CD4-positive, CD25-positive, alpha-beta regulatory T cell (primary cell): ENCODE results near the gene SPACA4. TPM values are rescaled to one million over a fixed set of nuclear protein-coding genes. Genes with fewer than 3 reads are reported as not detected.
A peak's percentile ranks its signal among the peaks of the same experiment; 100 is the strongest.

ENCODE experiments used
- ATAC-seq, 2 donors: fragments of 150-1000 bp; cut with Tn5 transposase; one replicate each; pipeline ENCODE4 v1.10.0; 2021; ENCODE audit warnings: low read depth in 2 of 2, moderate number of reproducible peaks in 2 of 2, moderate library complexity in 1 of 2
- DNase-seq, 3 donors: peaks; one replicate each; pipeline versions ENCODE4 v3.0.0 to v3.0.0-alpha.2; 2012 to 2022; ENCODE audit warnings: mixed read lengths in 1 of 3
- H3K27ac ChIP-seq: one replicate; pipeline ENCODE4 v1.7.0; 2013; ENCODE audit warnings: mild to moderate bottlenecking, low read length; ENCODE audit not compliant: insufficient read depth, poor library complexity, severe bottlenecking
- H3K27me3 ChIP-seq: one replicate; pipeline ENCODE4 v1.7.0; 2013; ENCODE audit warnings: low read length; ENCODE audit not compliant: control insufficient read depth, insufficient read depth
- H3K36me3 ChIP-seq: one replicate; pipeline ENCODE4 v1.7.0; 2013; ENCODE audit warnings: mild to moderate bottlenecking, low read length, moderate library complexity; ENCODE audit not compliant: control insufficient read depth, insufficient read depth
- H3K4me1 ChIP-seq: 2 replicates; pipeline ENCODE4 v1.7.0; 2013; ENCODE audit warnings: mild to moderate bottlenecking, low read length; ENCODE audit not compliant: insufficient read depth, control insufficient read depth, poor library complexity, severe bottlenecking
- H3K4me3 ChIP-seq: one replicate; pipeline ENCODE4 v1.7.0; 2013; ENCODE audit warnings: low read depth, mild to moderate bottlenecking, low read length, moderate library complexity
- H3K9me3 ChIP-seq, 2 experiments: 1 replicate in 1 of 2; 2 replicates in 1 of 2; pipeline ENCODE4 v1.7.0; 2013; ENCODE audit warnings: low read length in 2 of 2, mild to moderate bottlenecking in 1 of 2, moderate library complexity in 1 of 2; ENCODE audit not compliant: control insufficient read depth in 2 of 2
- H3K27ac Mint-ChIP-seq, 3 donors: one replicate each; pipeline ENCODE4 v1.8.0; 2020 to 2022; ENCODE audit warnings: mild to moderate bottlenecking in 3 of 3, mixed read lengths in 3 of 3, moderate library complexity in 2 of 3
- H3K27me3 Mint-ChIP-seq: one replicate; pipeline ENCODE4 v1.8.0; 2022; ENCODE audit warnings: mild to moderate bottlenecking, mixed read lengths
- H3K36me3 Mint-ChIP-seq: one replicate; pipeline ENCODE4 v1.8.0; 2020; ENCODE audit warnings: mixed read lengths
- H3K4me1 Mint-ChIP-seq, 4 donors: one replicate each; pipeline ENCODE4 v1.8.0; 2020 to 2022; ENCODE audit warnings: mixed read lengths in 4 of 4, mild to moderate bottlenecking in 1 of 4
- H3K4me3 Mint-ChIP-seq, 4 donors: one replicate each; pipeline ENCODE4 v1.8.0; 2020 to 2022; ENCODE audit warnings: mild to moderate bottlenecking in 4 of 4, mixed read lengths in 4 of 4, moderate library complexity in 3 of 4
- H3K9me3 Mint-ChIP-seq, 7 donors: one replicate each; pipeline ENCODE4 v1.8.0; 2020 to 2022; ENCODE audit warnings: mixed read lengths in 7 of 7, mild to moderate bottlenecking in 3 of 7, moderate library complexity in 2 of 7
- polyA plus RNA-seq, 4 donors: library from polyadenylated mRNA; unstranded; fragments of 300-500 nt; fragmentation: Illumina TruSeq; gene quantifications; one replicate each; pipeline ENCODE4 v1.2.3, GENCODE V29; 2021
- total RNA-seq: library from RNA; stranded (reverse); gene quantifications from one replicate; pipeline ENCODE4 v1.2.3, GENCODE V29; 2022

Gene SPACA4
- total and polyA plus RNA-seq, 5 donors from 2014 or later = 0.25 TPM; not detected in 4

- H3K27me3 ChIP-seq = no peaks in the 10 kb centered on the region
- no peaks in the 10 kb centered on the region for H3K27me3 Mint-ChIP-seq
- H3K9me3 ChIP-seq = no peaks in the 10 kb centered on the region
- ATAC-seq (no peak), DNase-seq (no peak)
- H3K9me3 Mint-ChIP-seq = no peaks in the 10 kb centered on the region
- H3K36me3 Mint-ChIP-seq = no peaks in the 10 kb centered on the region
- H3K4me3 ChIP-seq = no peak overlapping the region
- H3K4me1 ChIP-seq = peaks cover 12% of the 10 kb centered on the region
- H3K27ac ChIP-seq = no peak overlapping the region
- H3K27ac Mint-ChIP-seq = no peak overlapping the region
- peaks cover 0 to 10% (median 4%) of the 10 kb centered on the region in 4 donors for H3K4me1 Mint-ChIP-seq
- no peaks in the 10 kb centered on the region for H3K36me3 ChIP-seq
- peak overlapping the region in 1 of 4 donors; percentile 51 for H3K4me3 Mint-ChIP-seq
Measured at GRCh38 chr19:48600679-48601417, 5.7 kb upstream of the SPACA4 start.

DNA sequence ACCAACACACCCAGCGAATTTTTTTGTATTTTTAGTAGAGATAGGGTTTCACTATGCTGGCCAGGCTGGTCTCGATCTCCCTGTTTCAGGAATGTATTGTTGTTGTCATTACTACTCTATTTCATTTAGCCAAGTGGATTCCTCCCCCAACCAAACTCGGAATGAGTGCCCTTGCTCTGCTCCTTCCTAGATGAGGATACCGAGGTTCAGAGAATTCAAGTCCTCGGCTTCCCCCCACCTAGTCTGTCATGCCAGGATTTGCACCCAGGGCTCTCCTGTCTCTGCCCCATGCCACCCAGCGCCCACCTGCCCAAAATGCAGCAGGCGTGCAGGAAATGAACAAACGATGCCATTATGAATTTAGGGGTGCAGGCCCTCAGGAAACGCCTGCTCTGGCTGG, 3.5 kb upstream of the SPACA4 start:
- no peak for DNase-seq
- no peaks in the 10 kb centered on the region for H3K27me3 ChIP-seq
- H3K4me3 Mint-ChIP-seq = no peak overlapping the region
- H3K27me3 Mint-ChIP-seq = no peaks in the 10 kb centered on the region
- H3K27ac ChIP-seq = no peak overlapping the region
- peaks cover 0 to 2% (median 0%) of the 10 kb centered on the region in 4 donors for H3K4me1 Mint-ChIP-seq
- no peak for ATAC-seq
- no peaks in the 10 kb centered on the region for H3K9me3 ChIP-seq
- H3K27ac Mint-ChIP-seq = peak overlapping the region in 1 of 3 donors; percentile 15
- H3K4me3 ChIP-seq = no peak overlapping the region
- no peaks in the 10 kb centered on the region for H3K36me3 ChIP-seq
- H3K36me3 Mint-ChIP-seq = no peaks in the 10 kb centered on the region
- H3K4me1 ChIP-seq = no peaks in the 10 kb centered on the region
- H3K9me3 Mint-ChIP-seq = no peaks in the 10 kb centered on the region

GRCh38 chr19:48603449-48603848, 3.1 kb upstream of the SPACA4 start:
- H3K4me3 ChIP-seq = no peak overlapping the region
- DNase-seq = no peak
- peaks cover 0 to 2% (median 0%) of the 10 kb centered on the region in 4 donors for H3K4me1 Mint-ChIP-seq

DNA sequence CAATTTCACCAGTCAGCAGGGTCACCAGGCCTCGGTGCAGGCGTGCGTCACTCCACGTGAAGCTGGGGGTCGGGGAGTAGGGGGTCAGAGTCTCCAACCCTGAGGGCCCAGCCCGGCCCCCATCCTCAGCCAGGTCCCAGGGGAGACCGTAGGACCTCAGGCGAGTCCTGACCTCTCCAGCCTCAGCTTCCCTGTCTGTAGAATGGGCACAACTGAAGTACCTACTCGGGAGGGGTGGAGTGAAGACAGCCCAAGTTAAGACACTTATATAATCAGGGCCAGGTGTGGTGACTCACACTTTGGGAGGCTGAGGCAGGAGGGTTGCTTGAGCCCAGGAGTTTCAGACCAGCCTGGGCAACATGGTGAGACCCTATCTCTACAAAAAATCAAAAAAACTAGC, 2.7 kb upstream of the SPACA4 start:
- DNase-seq = no peak
- Histone ChIP-seq H3K36me3 (no peaks in the 10 kb centered on the region), H3K27me3 (no peaks in the 10 kb centered on the region), H3K4me3 (no peak overlapping the region), H3K9me3 (no peaks in the 10 kb centered on the region), H3K27ac (no peak overlapping the region), H3K4me1 (peaks cover 3% of the 10 kb centered on the region)
- Mint-ChIP-seq H3K4me1 (peaks cover 0 to 3% (median 1%) of the 10 kb centered on the region in 4 donors), H3K9me3 (no peaks in the 10 kb centered on the region), H3K27me3 (no peaks in the 10 kb centered on the region), H3K36me3 (no peaks in the 10 kb centered on the region), H3K4me3 (no peak overlapping the region), H3K27ac (no peak overlapping the region)
- ATAC-seq = no peak

More at GRCh38 chr19:48603449-48603848, 3.1 kb upstream of the SPACA4 start:
- H3K27ac Mint-ChIP-seq = no peak overlapping the region
- no peak for ATAC-seq
- no peaks in the 10 kb centered on the region for H3K36me3 ChIP-seq
- no peaks in the 10 kb centered on the region for H3K9me3 Mint-ChIP-seq
- no peak overlapping the region for H3K27ac ChIP-seq
- no peaks in the 10 kb centered on the region for H3K27me3 ChIP-seq
- H3K27me3 Mint-ChIP-seq = no peaks in the 10 kb centered on the region
- H3K4me3 Mint-ChIP-seq = no peak overlapping the region
- H3K36me3 Mint-ChIP-seq = no peaks in the 10 kb centered on the region
- H3K9me3 ChIP-seq = no peaks in the 10 kb centered on the region
- H3K4me1 ChIP-seq = no peaks in the 10 kb centered on the region

GRCh38 chr19:48607359-48607755, 815 bp downstream of the SPACA4 start:
- H3K4me1 Mint-ChIP-seq = peaks cover 0 to 5% (median 2%) of the 10 kb centered on the region in 4 donors
- H3K36me3 Mint-ChIP-seq = no peaks in the 10 kb centered on the region
- H3K4me3 Mint-ChIP-seq = no peak overlapping the region
- Histone ChIP-seq H3K27ac (no peak overlapping the region), H3K36me3 (no peaks in the 10 kb centered on the region), H3K4me3 (no peak overlapping the region), H3K9me3 (no peaks in the 10 kb centered on the region), H3K27me3 (no peaks in the 10 kb centered on the region), H3K4me1 (peaks cover 7% of the 10 kb centered on the region)
- H3K9me3 Mint-ChIP-seq = no peaks in the 10 kb centered on the region
- H3K27ac Mint-ChIP-seq = no peak overlapping the region
- no peak for DNase-seq
- no peaks in the 10 kb centered on the region for H3K27me3 Mint-ChIP-seq
- ATAC-seq = no peak

DNA sequence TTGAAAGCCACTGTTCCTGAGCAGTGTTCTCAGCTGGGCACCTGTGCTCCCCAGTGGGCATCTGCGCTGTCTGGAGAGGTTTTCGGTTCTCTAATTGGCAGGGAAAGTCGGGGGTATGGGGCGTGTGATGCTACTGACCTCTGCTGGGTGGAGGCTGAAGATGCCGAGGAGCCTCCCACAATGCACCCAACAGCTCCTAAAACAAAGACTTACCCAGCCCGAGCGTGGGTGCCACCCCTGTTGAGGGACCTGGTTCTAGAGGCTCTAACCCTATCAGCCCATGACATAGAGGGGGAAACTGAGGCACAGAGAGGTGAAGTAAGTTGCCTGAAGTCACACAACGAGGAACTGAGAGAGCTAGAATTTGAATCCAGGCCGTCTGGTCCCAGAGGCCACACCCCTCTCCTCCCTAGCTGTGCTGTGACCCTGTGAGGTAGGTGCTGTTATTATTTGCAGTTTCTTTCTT, 2.3 kb downstream of the SPACA4 start:
- peaks cover 7% of the 10 kb centered on the region for H3K4me1 ChIP-seq
- ATAC-seq (peak; percentile 71 to 87), DNase-seq (peak; percentile 35 to 72 (median 62))
- H3K9me3 Mint-ChIP-seq = no peaks in the 10 kb centered on the region
- no peaks in the 10 kb centered on the region for H3K9me3 ChIP-seq
- peaks cover 0 to 5% (median 3%) of the 10 kb centered on the region in 4 donors for H3K4me1 Mint-ChIP-seq
- H3K27ac Mint-ChIP-seq = no peak overlapping the region
- no peak overlapping the region for H3K27ac ChIP-seq
- H3K4me3 Mint-ChIP-seq = peak overlapping the region in 1 of 4 donors; percentile 75
- H3K4me3 ChIP-seq = peak overlapping the region; percentile 48
- no peaks in the 10 kb centered on the region for H3K27me3 ChIP-seq
- peaks cover 4% of the 10 kb centered on the region for H3K36me3 Mint-ChIP-seq
- H3K27me3 Mint-ChIP-seq = no peaks in the 10 kb centered on the region
- H3K36me3 ChIP-seq = no peaks in the 10 kb centered on the region

GRCh38 chr19:48609571-48610108, 3.1 kb downstream of the SPACA4 start:
- peaks cover 10% of the 10 kb centered on the region for H3K36me3 Mint-ChIP-seq
- Histone ChIP-seq H3K4me3 (no peak overlapping the region), H3K27ac (no peak overlapping the region), H3K27me3 (no peaks in the 10 kb centered on the region), H3K4me1 (peaks cover 7% of the 10 kb centered on the region), H3K9me3 (no peaks in the 10 kb centered on the region), H3K36me3 (no peaks in the 10 kb centered on the region)
- H3K4me3 Mint-ChIP-seq = no peak overlapping the region
- DNase-seq (no peak), ATAC-seq (no peak)
- H3K27me3 Mint-ChIP-seq = no peaks in the 10 kb centered on the region
- no peak overlapping the region for H3K27ac Mint-ChIP-seq
- no peaks in the 10 kb centered on the region for H3K9me3 Mint-ChIP-seq
- H3K4me1 Mint-ChIP-seq = peaks cover 0 to 8% (median 4%) of the 10 kb centered on the region in 4 donors

GRCh38 chr19:48611872-48612271, 5.3 kb downstream of the SPACA4 start:
- ATAC-seq (no peak), DNase-seq (no peak)
- peaks cover 17% of the 10 kb centered on the region for H3K36me3 Mint-ChIP-seq
- H3K4me1 Mint-ChIP-seq = peaks cover 0 to 15% (median 12%) of the 10 kb centered on the region in 4 donors
- no peaks in the 10 kb centered on the region for H3K27me3 Mint-ChIP-seq
- Histone ChIP-seq H3K36me3 (peaks cover 19% of the 10 kb centered on the region), H3K4me1 (peaks cover 16% of the 10 kb centered on the region), H3K27ac (no peak overlapping the region), H3K27me3 (no peaks in the 10 kb centered on the region), H3K4me3 (no peak overlapping the region), H3K9me3 (no peaks in the 10 kb centered on the region)
- no peaks in the 10 kb centered on the region for H3K9me3 Mint-ChIP-seq
- no peak overlapping the region for H3K4me3 Mint-ChIP-seq
- H3K27ac Mint-ChIP-seq = no peak overlapping the region
